ENCODE data around the gene ADCY5.

GRCh38 chr3:123377243-123377740, 71.6 kb downstream of the ADCY5 start:
- TF ChIP-seq CTCF (IDR thresholded peaks at IDR 0.05) (no peak), POLR2A (IDR thresholded peaks at IDR 0.05) (no peak)

Data from Peyer's patch (tissue), 4 donors.